Caco-2 (cell line): ENCODE data around the gene SYCP2. TPM values are rescaled to one million over a fixed set of nuclear protein-coding genes. Genes with fewer than 3 reads are reported as not detected.

Experiments
- BruUV-seq: library from RNA; stranded (reverse); fragments of 400-500 nt; replicated peaks from 2 replicates; lab custom pipeline; 2021; lab: Mats Ljungman, UMichigan
- CTCF ChIA-PET: fragments of 300-600 bp; sonication (Branson Sonifier 250); formaldehyde crosslinking; loops from one replicate; lab custom pipeline; 2022; ENCODE audit warnings: antibody characterized with exemption; lab: Charles Lee
- POLR2A ChIA-PET: fragments of 300-600 bp; sonication (Branson Sonifier 250); formaldehyde crosslinking; loops from one replicate; lab custom pipeline; 2022; ENCODE audit warnings: antibody characterized with exemption; lab: Charles Lee
- DNase-seq, 2 experiments: peaks; one replicate each; pipeline versions ENCODE4 v3.0.0 to v3.0.0-alpha.2; 2020 to 2022
- H3K27me3 ChIP-seq: replicated peaks from 2 replicates; pipeline ENCODE4 v1.6.0; 2011; ENCODE audit warnings: low read length; ENCODE audit not compliant: control insufficient read depth, insufficient read depth
- H3K36me3 ChIP-seq: 2 replicates; pipeline ENCODE4 v1.5.1; 2011; ENCODE audit warnings: low read length; ENCODE audit not compliant: control insufficient read depth, insufficient read depth
- H3K4me1 ChIP-seq: fragments of 250-450 bp; sonication (Bioruptor Pico); 2 replicates; pipeline ENCODE4 v1.5.1; 2020; ENCODE audit warnings: mild to moderate bottlenecking
- H3K4me3 ChIP-seq: 2 replicates; pipeline ENCODE4 v1.5.1; 2011; ENCODE audit warnings: low read depth, mild to moderate bottlenecking, control low read depth, low read length
- H3K9me3 ChIP-seq: fragments of 250-450 bp; sonication (Bioruptor Pico); 2 replicates; pipeline ENCODE4 v1.5.1; 2020; ENCODE audit warnings: mild to moderate bottlenecking, moderate library complexity
- H3K27ac Mint-ChIP-seq: one replicate; pipeline ENCODE4 v1.8.0; 2022; ENCODE audit warnings: mixed read lengths; ENCODE audit not compliant: unreplicated experiment
- H3K27me3 Mint-ChIP-seq: one replicate; pipeline ENCODE4 v1.8.0; 2022; ENCODE audit warnings: mixed read lengths; ENCODE audit not compliant: insufficient read depth, unreplicated experiment
- H3K36me3 Mint-ChIP-seq: one replicate; pipeline ENCODE4 v1.8.0; 2022; ENCODE audit warnings: mild to moderate bottlenecking, mixed read lengths; ENCODE audit not compliant: insufficient read depth, unreplicated experiment
- H3K4me1 Mint-ChIP-seq: one replicate; pipeline ENCODE4 v1.8.0; 2022; ENCODE audit warnings: low read depth, mixed read lengths; ENCODE audit not compliant: unreplicated experiment
- H3K4me3 Mint-ChIP-seq: one replicate; pipeline ENCODE4 v1.8.0; 2022; ENCODE audit warnings: mild to moderate bottlenecking, moderate library complexity, mixed read lengths; ENCODE audit not compliant: unreplicated experiment
- H3K9me3 Mint-ChIP-seq: one replicate; pipeline ENCODE4 v1.8.0; 2022; ENCODE audit warnings: mixed read lengths; ENCODE audit not compliant: unreplicated experiment
- CTCF ChIP-seq, 2 experiments: fragments of 200-600 bp in 1 of 2; IDR thresholded peaks; 1 replicate in 1 of 2; 2 replicates in 1 of 2; pipeline versions ENCODE4 v1.5.1 to v1.8.0; 2011 to 2022; ENCODE audit warnings: antibody characterized with exemption in 1 of 2, control low read depth in 1 of 2, inconsistent platforms in 1 of 2, low read depth in 1 of 2, low read length in 1 of 2, mild to moderate bottlenecking in 1 of 2, moderate library complexity in 1 of 2; ENCODE audit not compliant: insufficient read depth in 1 of 2, severe bottlenecking in 1 of 2, unreplicated experiment in 1 of 2
- intact Hi-C: fragments of 100-400 bp; cut with micrococcal nuclease; formaldehyde crosslinking; loops from one replicate; pipeline ENCODE4 v1.10.0; 2022; ENCODE audit not compliant: unreplicated experiment
- total RNA-seq: library from RNA; stranded (reverse); gene quantifications from 2 replicates; pipeline ENCODE4 v1.2.3, GENCODE V29; 2022

Gene SYCP2
- total RNA-seq, 1 experiment from 2014 or later, result 68.7 TPM

- Mint-ChIP-seq H3K36me3 (peaks cover 37% of the 10 kb centered on the region), H3K9me3 (no peaks in the 10 kb centered on the region), H3K27me3 (no peaks in the 10 kb centered on the region), H3K4me1 (peaks cover 9% of the 10 kb centered on the region), H3K4me3 (no peak overlapping the region), H3K27ac (no peak overlapping the region)
- ChIA-PET POLR2A (no interaction called here), CTCF (no interaction called here)
- H3K4me1 ChIP-seq, result peaks cover 14% of the 10 kb centered on the region
- TF ChIP-seq CTCF (IDR thresholded peaks at IDR 0.05; ENCODE audit: insufficient read depth in 1 of 2, low read depth in 1 of 2, low read length in 1 of 2, severe bottlenecking in 1 of 2, unreplicated experiment in 1 of 2), result no peak
- H3K9me3 ChIP-seq, result no peaks in the 10 kb centered on the region
- BruUV-seq, result no TSS peak
- H3K4me3 ChIP-seq, result no peak overlapping the region
- no peaks in the 10 kb centered on the region for H3K27me3 ChIP-seq
- no peaks in the 10 kb centered on the region for H3K36me3 ChIP-seq
- no peak for DNase-seq
- intact Hi-C loops, result no loop called here
Observed at GRCh38 chr20:59873409-59873808, 60.0 kb downstream of the SYCP2 start.

- peaks cover 19% of the 10 kb centered on the region for H3K36me3 Mint-ChIP-seq
- H3K4me1 Mint-ChIP-seq, result peaks cover 9% of the 10 kb centered on the region
- no peak overlapping the region for H3K27ac Mint-ChIP-seq
Observed at GRCh38 chr20:59871096-59871495, 62.3 kb downstream of the SYCP2 start.

GRCh38 chr20:59866338-59866737 lies 67.1 kb downstream of the SYCP2 start:
- Histone ChIP-seq H3K9me3 (no peaks in the 10 kb centered on the region; the same call in 1 of the 2 replicates), H3K4me3 (no peak overlapping the region), H3K36me3 (no peaks in the 10 kb centered on the region), H3K27me3 (no peaks in the 10 kb centered on the region), H3K4me1 (peaks cover 27% of the 10 kb centered on the region)
- BruUV-seq, result no TSS peak
- Mint-ChIP-seq H3K4me3 (no peak overlapping the region), H3K36me3 (peaks cover 16% of the 10 kb centered on the region), H3K27ac (no peak overlapping the region), H3K9me3 (no peaks in the 10 kb centered on the region), H3K27me3 (peaks cover 3% of the 10 kb centered on the region), H3K4me1 (peaks cover 17% of the 10 kb centered on the region)
- ChIA-PET POLR2A (no interaction called here), CTCF (interaction anchor here (0.7 kb wide), 1 partner anchor 16 kb away, joined by 3 read pairs; no protein-coding TSS in a partner anchor)
- intact Hi-C loops, result no loop called here
- no peak for TF ChIP-seq CTCF (IDR thresholded peaks at IDR 0.05; ENCODE audit: insufficient read depth in 1 of 2, low read depth in 1 of 2, low read length in 1 of 2, severe bottlenecking in 1 of 2, unreplicated experiment in 1 of 2)
- DNase-seq, result no peak

More at GRCh38 chr20:59871096-59871495, 62.3 kb downstream of the SYCP2 start:
- DNase-seq, result no peak
- BruUV-seq, result no TSS peak
- no peak for TF ChIP-seq CTCF (IDR thresholded peaks at IDR 0.05; ENCODE audit: insufficient read depth in 1 of 2, low read depth in 1 of 2, low read length in 1 of 2, severe bottlenecking in 1 of 2, unreplicated experiment in 1 of 2)
- Mint-ChIP-seq H3K9me3 (no peaks in the 10 kb centered on the region), H3K4me3 (no peak overlapping the region), H3K27me3 (no peaks in the 10 kb centered on the region)
- ChIA-PET POLR2A (no interaction called here), CTCF (no interaction called here)
- intact Hi-C loops, result no loop called here
- H3K4me3 ChIP-seq, result no peak overlapping the region
- no peaks in the 10 kb centered on the region for H3K9me3 ChIP-seq
- H3K27me3 ChIP-seq, result no peaks in the 10 kb centered on the region
- H3K4me1 ChIP-seq, result peaks cover 14% of the 10 kb centered on the region
- H3K36me3 ChIP-seq, result no peaks in the 10 kb centered on the region
